GDM1 (cell line): Measurements from ENCODE around the gene KIRREL3.
A peak's percentile ranks its signal among the peaks of the same experiment; 100 is the strongest.
"Not testable (repeated sequence)": the region's sequence is repeated elsewhere in the genome, so short reads cannot be mapped to it uniquely, and the experiment has no call there.

Experiments
- DNase-seq: peaks from one replicate; lab custom pipeline; 2025; lab: John Stamatoyannopoulos, UW

KIRREL3 gene

DNA sequence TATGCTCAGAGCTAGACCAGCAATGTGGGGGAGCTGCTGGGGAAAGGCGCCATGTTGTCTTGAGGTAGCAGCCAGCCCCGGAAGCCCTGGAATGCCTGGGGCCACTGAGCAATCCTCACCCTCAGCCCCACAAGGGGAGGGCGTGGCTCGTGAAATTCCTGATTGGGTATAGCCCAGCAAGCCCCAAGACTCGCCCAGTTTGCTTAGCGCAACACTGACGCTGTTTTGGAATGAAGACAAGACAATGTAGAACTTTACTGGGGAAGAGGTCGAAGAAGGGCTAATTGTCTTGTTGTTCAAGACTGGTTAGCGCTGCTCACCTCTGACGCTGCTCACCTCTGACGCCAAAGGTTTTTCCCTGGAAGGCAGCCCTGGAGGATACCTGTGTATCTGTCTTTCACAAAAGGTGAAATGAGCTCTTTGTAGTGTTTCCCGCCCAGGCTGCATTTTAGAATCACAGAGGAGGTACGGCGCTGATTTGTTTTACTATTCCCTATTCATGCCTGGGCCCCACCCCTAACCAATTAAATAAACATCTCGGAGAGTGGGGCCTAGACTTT, 597.5 kb downstream of the KIRREL3 start:
- no peak for DNase-seq

DNA sequence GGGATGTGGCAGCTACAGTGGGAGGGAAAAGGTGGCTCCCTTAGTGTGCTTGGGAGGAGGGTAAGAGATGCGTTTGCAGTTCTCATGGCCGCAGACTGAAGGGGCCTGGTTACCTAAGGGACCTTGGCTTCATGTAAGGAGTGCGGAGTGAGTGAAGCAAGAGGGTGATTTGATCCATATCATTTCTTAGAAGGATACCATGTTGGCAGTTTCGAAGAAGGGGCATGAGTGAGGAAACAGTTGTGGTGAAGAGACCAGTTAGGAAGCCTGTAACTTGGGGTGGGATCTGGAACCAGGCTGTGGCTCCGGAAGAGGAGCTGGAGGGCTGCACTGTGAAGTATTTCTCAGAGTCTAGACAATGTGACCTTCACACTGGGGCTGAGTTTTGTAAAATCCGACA, 600.1 kb downstream of the KIRREL3 start:
- DNase-seq: no peak

DNA sequence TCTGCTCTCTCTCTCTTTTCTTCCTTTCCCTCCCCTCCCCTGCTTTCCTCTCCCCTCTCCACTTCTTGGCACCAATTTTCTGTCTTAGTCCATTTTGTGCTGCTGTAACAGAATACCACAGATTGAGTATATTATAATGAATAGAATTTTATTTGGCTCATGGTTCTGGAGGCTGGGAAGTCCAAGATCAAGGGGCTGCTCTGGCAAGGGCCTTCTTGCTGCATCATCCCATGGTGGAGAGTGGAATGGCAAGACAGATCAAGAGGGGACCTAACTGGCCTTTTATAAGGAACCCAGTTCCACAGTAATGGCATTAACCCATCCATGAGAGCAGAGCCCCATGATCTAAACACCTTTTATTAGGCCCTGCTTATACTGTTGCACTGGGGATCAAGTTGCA, 600.6 kb downstream of the KIRREL3 start:
- DNase-seq: no peak

DNA sequence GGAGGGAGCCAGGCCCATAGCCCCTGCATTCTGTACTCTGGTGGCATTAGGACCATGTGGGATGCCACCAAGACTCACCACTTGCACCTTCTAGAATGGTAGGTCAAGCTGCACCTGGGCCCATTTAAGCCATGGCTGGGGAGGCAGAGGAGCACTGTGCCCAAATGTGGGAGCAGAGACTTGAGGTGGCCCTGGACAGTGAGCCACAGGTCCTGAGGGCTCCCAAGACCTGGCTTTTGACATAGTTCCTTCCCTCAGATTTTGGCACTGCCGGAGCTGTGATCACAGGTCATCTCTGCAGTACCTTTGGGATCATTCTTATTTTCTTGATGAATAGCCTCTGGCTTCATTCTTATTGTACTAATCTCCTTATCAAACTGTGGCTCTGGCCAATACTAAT, 601.8 kb downstream of the KIRREL3 start:
- DNase-seq: no peak

DNA sequence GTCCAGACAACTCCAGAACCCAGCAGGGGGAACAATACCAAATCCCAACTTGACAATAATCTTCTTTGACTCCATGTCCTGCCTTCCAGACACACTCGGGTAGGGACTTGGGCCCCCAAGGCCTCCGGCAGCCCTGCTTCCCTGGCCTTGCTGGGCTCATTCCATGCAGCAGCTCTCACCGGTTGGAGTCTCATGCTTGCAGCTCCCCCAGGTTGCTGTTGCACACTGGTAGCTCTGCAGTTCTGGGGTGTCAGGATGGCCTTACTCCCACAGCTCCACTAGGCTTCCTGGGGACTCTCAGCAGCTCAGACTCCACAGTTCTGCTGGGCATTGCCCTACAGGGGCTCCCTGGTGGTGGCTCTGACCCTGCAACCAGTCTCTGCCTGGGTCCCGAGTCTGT, 602.3 kb downstream of the KIRREL3 start:
- no peak for DNase-seq

DNA sequence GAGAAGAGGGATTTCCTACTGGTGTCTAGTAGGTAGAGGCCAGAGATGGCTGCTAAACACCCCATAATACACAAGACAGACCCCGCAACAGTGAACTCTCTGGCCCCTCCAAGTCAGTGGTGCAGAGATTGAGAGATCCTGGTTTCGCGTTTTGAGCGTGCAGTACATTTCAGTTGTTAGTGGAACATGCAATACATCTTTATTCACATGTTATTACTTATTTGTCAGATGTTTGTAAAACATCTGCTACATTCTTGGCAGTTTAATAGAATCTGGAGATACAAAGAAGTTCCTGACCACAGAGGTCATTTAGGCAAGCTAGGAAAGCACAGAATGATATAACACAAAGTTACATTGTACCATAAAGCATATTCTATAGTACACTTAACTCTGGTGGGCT, 603.6 kb downstream of the KIRREL3 start:
- DNase-seq: no peak

DNA sequence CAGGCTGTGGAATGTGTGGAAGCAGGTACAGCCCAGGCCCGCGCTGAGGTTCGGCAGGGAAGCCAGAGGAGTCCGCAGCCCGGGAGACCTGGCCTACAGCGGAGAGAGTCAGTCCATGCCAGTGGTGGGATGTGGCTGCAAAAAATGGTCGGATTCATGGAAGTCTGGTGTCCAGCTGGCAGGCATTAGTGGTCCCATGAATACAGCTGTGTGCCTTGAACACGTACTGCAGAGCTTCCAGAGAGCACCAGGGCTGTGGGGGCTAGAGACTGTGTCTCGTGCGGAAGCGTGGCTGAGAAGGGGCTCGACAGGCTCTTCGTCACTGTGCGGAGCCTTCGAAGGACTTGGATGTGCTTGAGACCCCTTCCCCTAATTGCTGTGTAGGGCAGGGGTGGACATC, 604.3 kb downstream of the KIRREL3 start:
- not testable (repeated sequence) for DNase-seq

DNA sequence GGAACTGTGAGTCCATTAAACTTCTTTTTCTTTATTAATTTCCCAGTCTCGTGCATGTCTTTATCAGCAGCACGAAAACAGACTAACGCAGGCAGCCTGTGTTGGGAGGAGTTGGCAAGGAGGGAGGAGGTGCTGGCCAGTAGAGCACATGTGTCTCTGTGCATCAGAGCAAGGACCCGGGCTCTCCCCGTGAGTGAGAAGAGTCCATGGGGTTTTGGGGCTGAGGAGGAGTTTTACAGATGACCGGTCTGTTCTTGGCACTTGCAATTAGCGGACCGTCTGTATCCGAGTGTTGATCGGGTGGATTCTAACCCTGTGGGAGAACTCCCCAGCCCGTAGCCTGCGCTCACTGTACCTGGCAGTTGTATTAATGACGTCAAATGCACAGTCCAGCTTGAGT, 604.8 kb downstream of the KIRREL3 start:
- not testable (repeated sequence) for DNase-seq

DNA sequence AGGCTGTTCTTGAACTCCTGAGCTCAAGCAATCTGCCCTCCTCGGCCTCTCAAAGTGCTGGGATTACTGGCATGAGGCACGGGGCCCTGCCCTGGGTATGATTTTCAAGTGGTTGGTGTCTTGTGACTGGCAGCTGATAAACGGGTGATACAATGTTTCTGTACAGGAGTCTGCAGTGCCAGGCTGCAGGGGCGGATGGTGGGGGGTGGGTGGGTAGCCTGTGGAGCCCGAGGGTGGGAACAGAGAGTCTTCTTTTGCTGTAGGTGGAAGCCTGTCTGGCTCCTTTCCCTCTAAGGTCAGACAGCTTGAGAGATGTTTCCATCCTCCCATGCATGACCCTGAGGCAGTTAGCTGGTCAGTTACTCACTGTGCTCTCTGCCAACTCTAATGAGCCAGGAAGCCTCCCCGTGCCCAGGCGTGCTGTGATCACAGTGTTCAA, 605.9 kb downstream of the KIRREL3 start:
- DNase-seq: not testable (repeated sequence)

DNA sequence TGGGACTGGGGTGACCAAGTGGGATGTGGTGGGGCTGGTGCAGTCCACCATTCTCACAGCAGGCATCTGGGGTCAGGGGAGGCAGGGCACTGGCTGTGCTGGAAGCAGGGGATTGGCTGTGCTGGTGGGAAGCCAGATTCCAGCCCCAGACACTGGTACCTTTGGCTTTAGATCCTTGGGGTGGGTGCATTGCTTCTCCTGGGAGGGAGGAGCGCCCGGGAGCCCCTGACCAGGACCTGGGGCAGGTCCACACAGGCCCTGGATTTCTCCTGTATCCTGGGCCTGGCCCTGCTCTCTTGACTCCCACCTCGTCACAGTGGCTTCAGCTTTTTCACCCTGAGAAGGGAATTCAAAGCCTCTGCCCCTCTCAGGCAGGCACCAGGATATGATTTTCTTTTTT, 606.5 kb downstream of the KIRREL3 start:
- DNase-seq: no peak

DNA sequence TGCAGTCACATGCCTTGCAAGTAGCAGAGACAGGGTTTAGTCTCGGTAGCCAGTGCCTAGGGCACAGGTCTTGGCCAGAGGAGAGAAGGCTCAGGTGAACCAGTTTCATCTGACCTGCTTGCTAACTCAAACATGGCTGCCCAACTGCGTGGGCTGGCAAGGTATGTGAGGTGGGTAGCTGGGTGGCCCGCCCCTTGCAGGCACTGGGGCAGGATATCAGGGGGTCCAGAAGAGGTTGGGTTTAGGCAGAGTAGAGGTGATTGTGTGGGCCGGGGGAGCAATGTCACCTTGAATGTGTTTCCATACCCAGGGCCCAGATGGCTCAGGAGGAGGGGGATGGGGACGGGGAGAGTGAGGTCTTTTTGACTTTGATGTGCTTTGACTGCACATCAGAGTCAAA, 607.4 kb downstream of the KIRREL3 start:
- no peak for DNase-seq

DNA sequence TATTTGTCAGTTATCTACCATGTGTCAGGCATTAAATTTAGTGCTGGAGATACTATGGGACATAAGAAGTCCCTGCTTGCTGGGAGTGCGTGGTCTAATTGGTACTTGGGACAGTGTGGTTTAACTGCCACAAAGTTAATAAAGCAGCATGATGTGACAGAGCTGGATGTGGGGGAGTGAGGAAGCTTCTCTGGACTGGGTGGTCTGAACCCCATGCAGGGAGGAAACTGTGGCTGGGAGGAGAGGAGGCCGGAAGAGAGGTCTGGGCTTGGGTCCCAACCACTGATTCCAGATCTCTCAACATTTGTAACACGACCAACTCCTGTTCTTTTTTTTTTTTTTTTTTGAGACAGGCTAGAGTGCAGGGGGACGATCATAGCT, 607.9 kb downstream of the KIRREL3 start:
- peak; percentile 95 for DNase-seq

DNA sequence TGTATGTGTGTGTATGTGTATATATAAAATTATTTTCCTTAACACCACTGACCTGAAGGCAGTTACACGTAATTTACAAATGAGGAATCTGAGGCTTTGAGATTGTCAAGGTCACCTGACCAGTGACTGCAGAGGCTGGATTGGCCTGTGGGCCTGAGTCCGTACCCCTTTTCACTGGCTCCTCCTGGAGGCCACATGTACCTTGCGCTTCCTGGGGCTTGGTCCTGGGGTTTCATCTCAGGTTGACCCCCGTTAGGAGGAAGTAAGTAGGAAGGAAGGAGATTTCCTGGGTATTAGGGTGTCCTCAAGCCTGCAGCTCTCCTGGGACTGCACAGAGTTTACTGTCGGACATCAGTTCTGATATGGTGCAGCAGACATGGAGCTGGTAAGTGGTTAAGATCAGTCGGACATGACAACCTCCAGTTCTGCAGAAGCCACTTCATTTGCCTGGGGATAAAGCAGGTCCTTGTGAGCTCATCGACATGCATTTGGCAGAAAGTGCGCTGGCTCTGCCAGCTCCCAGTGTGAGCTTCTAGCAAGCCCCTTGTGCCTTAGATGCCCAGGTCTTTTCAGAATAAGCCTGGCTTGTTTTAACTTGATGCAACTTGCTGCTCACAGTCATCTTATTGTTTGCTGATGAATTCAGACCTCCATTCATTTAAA, 608.5 kb downstream of the KIRREL3 start:
- peak; percentile 79 for DNase-seq

DNA sequence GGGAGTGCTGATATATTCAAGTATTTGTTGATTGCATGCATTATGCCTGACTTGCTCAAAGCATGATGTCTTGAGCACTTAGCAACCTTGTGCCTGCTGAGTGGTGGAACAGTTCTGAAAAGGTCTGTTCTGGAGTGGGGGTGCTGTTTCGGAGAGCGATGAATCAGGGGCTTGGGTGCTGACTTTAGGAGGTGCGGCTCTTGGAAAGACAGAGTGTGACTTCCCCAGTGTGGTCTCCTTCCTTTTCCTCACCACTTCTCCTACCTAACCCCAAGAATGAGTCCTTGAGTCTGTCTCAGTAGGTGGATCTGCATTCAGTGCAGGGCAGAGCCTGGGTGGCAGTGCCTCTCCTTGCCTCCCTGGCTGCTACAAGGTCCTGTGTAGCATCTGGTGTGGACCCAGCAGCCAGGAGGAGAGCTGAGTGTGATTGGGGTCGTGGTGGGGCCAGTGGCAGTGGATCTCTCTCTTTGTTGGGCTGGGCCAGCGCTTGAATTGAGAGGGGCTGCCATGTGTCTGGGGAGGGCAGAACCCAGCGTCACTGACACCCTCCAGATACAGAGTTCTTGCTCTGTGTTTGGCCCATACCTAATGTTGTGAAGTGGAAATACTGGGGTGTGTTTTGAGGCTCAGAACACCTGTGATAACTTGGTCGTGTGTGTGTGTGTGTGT, 609.1 kb downstream of the KIRREL3 start:
- DNase-seq: peak; percentile 28

DNA sequence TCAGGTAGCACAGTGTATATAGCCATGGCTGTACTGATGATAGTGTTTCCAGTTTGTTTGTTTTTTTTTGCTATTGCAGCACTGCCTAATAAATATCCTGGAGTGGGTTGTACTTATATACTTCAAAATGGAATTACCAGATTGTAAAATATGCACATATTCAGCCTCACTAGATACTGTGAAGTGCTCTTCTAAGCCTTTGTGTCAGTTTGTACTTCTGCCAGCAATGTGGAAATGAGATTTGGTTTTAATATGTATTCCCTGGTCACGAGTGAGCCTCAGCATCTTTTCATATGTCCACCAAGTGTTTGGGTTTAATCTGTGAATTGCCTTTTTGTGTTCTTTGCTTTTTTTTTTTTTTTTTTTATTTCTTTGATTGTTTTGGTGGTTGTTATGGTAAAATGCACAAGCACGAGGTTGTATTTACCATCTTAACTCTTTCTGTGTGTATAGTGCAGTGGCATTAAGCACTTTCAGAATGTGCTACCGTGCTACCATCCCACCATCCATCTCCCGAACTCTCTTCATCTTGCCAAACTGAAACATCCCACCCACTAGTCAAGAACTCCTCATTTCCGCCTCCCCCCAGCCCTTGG, 610.2 kb downstream of the KIRREL3 start:
- DNase-seq: no peak

DNA sequence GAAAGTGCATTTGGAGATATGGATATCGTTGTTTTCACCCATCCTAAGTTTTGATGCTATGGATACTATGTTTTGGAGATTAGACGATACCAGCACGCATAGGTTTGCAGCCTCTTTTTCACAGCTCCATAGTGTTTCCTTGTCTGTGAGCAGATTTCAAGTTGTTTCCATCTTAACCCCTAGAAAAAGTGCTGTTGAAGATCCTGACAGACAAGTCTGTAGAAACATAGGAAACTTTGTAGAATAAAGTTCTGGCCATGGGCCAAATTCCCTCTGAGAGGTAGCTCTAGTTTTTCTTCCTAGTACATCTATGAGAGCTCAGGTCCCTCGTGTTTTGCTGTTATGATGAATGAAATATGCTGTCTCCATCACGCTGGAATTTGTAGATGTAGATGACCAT, 612.7 kb downstream of the KIRREL3 start:
- DNase-seq: no peak

DNA sequence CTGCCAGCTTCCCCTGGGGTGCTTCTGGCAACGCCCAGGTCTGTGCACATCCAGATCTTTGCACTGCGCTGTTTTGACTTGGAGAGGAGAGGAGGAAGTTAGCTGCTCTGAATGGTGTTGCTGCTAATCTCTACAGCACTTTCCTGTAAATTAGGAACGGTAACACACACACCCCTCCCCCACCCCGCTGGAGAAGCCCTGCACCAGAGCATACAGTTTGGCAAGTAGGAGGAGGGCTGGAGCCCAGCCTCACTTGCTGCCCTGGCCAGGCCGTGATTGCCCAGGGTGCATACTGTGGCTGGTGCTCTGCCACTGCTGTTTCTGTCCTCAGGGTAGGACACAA, 613.9 kb downstream of the KIRREL3 start:
- peak; percentile 75 for DNase-seq

DNA sequence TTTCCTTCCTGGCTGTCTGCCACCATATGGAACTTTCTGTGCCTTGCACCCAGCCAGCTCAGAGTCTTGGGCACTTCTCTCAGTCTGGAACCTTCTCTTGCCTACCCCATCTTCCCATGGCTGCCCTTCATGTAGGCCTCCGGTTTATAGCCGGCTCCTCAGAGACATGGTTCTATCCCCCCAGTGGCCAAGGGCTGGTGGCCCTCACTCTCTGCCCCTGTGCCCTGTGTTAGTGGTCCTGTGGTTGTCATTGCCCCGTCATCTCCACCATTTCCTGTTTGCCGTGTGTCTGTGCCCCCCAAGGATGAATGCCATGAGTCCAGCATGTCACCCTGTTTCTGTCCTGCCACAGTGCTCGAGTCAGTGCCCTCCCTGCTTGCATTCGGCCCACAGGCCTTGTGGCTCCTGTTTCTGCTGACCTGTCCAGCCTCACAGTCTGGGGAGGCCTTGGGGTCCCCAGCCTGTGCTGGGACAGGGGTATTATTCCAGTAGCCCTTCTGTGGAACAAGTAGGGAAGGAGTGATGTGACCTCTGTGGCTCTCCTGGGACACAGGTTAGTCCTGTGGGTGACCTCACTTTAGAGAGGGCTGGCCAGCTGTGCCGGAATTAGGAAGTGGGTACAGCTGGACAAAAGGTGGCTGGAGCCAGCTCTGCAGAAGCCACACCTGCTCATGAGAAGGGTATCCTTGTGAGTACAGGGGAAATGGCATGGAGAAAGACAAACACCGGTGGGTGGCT, 614.4 kb downstream of the KIRREL3 start:
- no peak for DNase-seq

DNA sequence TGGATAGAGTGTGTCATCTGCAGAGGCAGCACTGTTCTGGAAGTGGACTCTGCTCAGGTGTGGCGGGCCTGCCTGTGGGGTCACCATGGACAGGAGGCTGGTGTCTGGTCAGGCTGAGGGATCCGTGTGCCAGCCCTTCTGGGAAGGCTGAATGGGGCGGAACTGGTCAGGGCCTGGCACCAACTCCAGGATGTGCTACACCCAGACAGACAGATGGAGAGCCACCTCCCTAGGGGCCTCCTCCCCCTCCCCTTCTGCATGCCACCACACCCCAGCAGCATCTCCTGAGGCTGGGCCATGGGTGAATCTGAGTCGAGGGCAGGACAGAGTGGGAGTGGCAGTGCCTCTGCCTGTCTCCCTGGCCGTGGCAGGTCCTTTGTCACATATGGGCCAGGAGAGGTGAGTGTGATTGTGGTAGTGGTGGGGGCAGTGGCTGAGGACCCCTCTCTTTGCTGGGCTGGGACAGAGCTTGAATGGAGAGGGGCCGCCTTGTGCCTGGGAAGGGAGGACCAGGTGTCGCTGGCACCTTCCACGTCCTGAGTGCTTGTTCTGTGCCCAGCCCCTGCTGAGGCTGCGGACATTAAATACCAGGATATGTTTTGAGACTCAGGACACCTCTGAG, 616.0 kb downstream of the KIRREL3 start:
- DNase-seq: no peak

DNA sequence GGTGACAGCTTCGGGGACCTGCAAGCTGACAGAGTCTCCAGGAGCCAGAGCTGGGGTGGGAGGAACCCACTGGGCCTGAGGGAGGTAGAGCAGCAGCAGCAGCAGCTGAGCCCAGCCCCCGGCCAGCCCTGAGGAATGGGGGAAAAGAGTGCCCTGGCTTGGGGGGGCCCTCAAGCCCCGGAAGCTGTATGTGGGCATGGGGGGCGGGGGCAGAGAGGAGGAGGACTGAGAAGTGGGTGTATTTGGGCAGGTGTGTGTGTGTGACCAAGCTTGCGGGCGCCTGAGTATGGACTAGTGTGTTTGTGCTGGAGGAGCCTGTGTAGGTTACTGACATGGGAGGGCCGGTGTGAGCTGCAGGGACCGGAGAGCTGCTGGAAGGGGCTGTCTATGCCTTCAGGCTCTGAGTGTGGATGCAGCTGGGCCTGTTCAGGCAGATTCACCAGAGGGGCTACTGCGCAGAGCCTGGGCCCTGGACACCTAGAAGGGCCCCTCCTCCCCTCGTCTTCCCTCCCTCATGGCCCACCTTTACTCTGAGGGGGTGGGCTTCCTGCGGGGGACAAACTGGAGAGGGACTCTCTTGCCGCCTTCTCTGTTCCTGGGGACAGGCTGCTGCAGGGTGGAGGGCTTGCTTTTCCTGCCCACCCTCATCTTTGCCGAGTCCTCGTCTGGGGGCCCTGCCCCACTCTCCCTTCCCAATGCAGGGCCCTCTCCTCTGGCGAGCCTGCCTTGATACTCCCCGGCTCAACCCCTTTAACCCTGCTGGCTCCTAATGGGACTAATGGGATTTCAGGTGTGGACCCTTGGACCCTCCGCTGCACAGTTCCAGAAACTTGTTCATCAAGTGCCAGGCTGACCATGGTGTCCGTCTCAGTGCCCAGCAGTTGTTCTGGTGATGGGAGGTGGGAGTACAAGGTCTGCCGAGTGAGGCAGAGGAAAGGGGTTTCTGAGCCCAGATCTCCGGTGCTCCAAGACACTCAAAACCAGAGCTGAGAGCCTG, 616.9 kb downstream of the KIRREL3 start:
- no peak for DNase-seq

DNA sequence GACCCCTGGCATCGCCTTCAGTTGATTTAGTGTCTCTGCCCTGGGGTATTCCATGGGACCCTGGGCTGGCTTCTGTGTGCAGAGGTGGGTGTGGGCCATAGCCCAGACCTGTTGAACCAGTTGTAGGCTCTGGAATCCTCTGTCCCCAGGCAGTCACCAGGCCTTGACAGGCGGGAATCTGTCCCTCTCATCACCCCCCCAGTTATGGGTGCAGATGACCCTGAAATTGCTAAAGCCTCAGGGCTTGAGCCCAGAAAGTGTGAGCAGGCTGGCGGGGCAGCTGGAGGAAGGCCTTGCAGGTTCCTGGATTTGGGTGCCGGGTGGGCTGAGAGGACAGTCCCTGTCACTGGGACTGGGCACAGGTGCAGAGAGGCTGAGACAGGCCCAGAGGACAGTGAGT, 617.9 kb downstream of the KIRREL3 start:
- DNase-seq: not testable (repeated sequence)
